Activated gamma-delta T cell treated with anti-CD3 and anti-CD28 coated beads, Interleukin-2, amount 50 U/mL, for 16 hours (primary cell): ENCODE data around the gene HBQ1.
"Not testable (repeated sequence)": the region's sequence is repeated elsewhere in the genome, so short reads cannot be mapped to it uniquely, and the experiment has no call there.

ENCODE experiments used
- DNase-seq: peaks from one replicate; pipeline ENCODE4 v3.0.0-alpha.2; 2020; ENCODE audit warnings: low read depth

HBQ1 gene

GRCh38 chr16:180101-180675, at the start of gene HBQ1:
HBQ1 (plus strand) TSS chr16:180459; CDS start chr16:180487, 28 bp downstream.
- DNase-seq = peak; percentile 9

GRCh38 chr16:130533-131173, 49.6 kb upstream of the HBQ1 start:
- DNase-seq = no peak

DNA sequence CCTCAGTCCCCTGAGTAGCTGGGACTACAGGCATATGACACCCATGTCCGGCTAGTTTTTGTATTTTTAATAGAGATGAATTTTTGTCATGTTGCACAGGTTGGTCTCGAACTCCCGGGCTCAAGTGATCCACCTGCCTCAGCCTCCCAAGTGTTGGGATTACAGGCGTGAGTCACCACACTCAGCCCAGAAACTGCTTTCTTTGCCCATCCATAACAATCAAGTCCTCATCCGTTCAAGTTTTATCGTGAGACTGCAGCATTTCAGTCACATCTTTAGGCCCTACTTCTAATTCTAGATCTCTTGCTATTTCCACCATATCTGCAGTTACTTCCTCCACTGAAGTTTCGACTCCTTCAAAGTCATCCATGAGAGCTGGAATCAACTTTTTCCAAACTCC, 48.1 kb upstream of the HBQ1 start:
- no peak for DNase-seq

GRCh38 chr16:133716-134115, 46.5 kb upstream of the HBQ1 start:
- no peak for DNase-seq

DNA sequence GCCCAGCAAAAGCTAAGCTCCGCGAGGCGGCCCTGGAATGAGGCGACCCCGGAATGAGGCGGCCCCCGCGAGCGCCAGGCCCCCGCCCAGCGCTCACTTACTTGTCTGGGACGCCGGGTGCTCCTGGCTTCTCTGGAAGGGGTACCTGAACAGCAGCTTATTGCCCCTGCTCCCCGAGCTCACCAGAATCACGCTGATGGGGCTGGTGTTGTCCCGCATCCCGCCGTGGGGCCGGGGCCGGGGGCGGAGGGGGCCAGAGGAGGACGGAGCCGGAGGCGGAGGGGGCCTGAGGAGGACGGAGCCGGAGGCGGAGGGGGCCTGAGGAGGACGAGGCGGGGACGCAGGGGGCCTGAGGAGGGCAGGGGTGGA, 42.2 kb upstream of the HBQ1 start:
- DNase-seq = no peak

- DNase-seq = no peak
Observed at GRCh38 chr16:140175-140857, 39.9 kb upstream of the HBQ1 start.

GRCh38 chr16:142405-142967, 37.8 kb upstream of the HBQ1 start:
- DNase-seq = no peak

- no peak for DNase-seq
Observed at GRCh38 chr16:143047-143446, 37.2 kb upstream of the HBQ1 start.

DNA sequence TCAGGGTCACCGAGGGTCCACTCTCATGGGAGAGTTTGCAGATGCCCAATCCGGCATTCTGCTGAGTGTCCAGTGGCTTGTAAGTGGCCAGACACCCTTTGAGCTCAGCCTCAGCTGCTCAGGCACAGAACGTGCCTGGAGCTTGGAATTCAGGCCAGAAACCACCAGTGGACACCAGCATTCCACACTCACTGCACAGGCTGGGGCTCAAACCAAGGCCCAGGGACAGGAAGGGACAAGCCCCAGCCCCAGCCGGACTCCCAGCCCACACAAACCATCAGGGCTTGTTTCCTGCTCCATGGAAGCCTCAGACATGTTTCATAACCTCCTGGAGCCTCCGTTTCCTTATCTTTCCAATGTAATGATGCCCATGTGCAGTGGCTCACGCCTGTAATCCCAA, 36.8 kb upstream of the HBQ1 start:
- DNase-seq = no peak

- DNase-seq = no peak
Observed at GRCh38 chr16:144797-145252, 35.4 kb upstream of the HBQ1 start.

DNA sequence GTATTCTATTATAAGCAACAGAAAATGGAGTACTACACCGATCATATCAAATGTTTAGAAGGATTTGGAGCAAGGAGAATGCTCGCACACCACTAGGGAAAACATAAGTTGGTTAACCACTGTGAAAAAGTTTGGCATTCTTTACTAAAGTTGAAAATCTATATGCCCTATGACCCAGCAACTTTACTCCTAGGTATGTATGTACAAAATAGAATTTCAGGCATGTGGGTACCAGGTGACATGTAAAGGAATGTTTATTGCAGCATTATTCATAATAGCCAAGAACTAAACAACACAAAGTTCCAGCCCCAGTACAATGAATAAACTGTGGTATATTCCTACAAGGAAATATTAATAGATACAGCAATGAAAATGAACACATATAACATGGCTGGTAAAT, 33.6 kb upstream of the HBQ1 start:
- DNase-seq = no peak

GRCh38 chr16:149024-149660, 31.1 kb upstream of the HBQ1 start:
- no peak for DNase-seq

DNA sequence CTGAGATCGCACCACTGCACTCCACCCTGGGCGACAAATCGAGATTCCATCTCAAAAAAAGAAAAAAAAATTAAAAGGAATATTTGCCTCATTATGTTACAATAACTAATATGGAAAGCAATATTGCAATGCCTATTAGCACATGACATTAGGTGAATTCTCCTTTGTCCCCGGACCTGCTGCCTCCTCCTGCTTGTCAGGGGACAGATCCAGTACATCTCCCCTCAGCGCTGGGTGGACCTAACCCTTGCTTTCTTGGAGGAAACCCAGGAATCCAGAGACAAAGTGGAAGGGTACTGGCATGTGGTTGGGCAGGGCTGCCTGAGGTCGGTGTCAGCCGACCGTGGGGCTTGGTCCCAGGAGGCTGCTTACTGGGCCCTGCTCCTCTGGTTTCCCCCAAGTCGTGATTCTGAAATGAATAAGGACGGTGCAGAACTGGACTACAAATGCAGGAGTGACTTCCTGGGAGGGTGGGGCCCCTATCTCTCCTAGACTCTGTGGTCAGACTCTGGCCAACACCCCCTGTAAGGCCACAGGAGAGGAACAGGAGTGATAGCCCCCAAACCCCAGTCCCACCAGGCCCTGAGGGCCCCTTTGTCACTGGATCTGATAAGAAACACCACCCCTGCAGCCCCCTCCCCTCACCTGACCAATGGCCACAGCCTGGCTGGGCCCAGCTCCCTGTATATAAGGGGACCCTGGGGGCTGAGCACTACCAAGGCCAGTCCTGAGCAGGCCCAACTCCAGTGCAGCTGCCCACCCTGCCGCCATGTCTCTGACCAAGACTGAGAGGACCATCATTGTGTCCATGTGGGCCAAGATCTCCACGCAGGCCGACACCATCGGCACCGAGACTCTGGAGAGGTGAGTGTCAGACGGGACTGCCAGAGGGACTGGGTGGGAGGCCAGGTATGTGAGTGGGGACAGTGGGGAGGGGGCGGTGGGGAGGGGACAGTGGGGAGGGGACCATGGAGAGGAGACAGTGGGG, 27.8 kb upstream of the HBQ1 start, which contains the start of gene HBZ:
Gene HBZ (plus strand): TSS at position 504 of the 988 bp plus-strand sequence. CDS start 266 bp downstream, at position 770.
- DNase-seq = no peak

DNA sequence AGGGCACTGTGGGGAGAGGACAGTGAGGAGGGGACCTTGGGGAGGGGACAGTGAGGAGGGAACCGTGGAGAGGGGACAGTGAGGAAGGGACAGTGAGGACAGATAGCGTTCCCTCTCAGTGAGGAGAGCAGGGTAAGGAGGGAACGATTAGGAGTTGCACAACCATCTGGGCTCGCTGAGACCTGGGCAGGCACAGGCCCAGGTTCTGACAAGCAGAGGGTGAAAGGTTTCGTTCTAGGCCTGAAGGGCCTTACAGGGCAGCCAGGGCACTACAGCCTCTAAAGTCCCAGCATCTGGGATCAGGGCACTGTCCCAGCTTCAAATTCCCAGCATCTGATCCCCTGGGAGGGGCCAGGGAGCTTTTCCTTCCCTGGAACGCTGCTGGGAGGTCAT, 27.1 kb upstream of the HBQ1 start:
- not testable (repeated sequence) for DNase-seq

- DNase-seq = not testable (repeated sequence)
Observed at GRCh38 chr16:153550-154216, 26.6 kb upstream of the HBQ1 start.

GRCh38 chr16:154217-155030, 25.8 kb upstream of the HBQ1 start:
- no peak for DNase-seq

DNA sequence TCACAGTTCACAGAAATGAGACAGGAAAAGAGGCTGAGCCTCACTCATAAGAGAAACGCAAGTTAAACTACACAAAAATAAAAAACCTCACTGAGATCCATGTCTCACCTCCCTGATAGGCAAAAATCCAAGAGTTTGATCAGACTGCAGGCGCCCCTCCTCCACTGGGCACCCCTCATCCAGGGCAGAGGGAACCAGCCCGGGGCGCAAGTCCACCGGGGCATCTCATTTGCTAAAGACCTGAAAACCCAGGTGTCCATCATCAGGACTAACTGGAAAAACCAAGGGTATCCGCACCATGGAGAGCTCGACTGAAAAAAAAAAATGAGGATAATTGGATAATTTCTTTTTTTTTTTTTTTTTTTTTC, 25.2 kb upstream of the HBQ1 start:
- no peak for DNase-seq

DNA sequence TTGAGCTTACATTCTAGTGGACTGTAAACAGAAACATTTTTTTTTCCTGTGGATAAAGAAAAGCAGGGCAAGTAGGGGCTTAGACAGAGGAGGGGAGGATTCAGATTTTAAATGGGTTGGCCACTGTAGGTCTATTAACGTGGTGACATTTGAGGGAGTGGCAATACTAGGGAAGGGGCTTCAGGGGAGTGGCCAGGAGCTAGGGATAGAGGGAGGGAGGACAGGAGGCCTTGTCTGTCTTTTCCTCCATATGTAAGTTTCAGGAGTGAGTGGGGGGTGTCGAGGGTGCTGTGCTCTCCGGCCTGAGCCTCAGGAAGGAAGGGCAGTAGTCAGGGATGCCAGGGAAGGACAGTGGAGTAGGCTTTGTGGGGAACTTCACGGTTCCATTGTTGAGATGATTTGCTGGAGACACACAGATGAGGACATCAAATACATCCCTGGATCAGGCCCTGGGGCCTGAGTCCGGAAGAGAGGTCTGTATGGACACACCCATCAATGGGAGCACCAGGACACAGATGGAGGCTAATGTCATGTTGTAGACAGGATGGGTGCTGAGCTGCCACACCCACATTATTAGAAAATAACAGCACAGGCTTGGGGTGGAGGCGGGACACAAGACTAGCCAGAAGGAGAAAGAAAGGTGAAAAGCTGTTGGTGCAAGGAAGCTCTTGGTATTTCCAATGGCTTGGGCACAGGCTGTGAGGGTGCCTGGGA, 21.0 kb upstream of the HBQ1 start:
- no peak for DNase-seq

DNA sequence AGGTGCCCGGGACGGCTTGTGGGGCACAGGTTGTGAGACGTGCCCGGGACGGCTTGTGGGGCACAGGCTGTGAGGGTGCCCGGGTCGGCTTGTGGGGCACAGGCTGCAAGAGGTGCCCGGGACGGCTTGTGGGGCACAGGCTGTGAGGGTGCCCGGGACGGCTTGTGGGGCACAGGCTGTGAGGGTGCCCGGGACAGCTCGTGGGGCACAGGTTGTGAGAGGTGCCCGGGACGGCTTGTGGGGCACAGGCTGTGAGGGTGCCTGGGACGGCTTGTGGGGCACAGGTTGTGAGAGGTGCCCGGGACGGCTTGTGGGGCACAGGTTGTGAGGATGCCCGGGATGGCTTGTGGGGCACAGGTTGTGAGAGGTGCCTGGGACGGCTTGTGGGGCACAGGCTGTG, 20.0 kb upstream of the HBQ1 start:
- DNase-seq = not testable (repeated sequence)
